A673 (cell line): ENCODE results near the gene PRR12.

Source experiments
- EZH2 ChIP-seq: fragments of 200-600 bp; sonication (generic); IDR thresholded peaks from 2 replicates; pipeline ENCODE4 v1.6.1; 2017; ENCODE audit warnings: borderline replicate concordance, low read depth, mild to moderate bottlenecking, mixed read lengths, antibody characterized with exemption, low read length; ENCODE audit not compliant: poor library complexity, severe bottlenecking
- TF ChIP-seq, protein P1 (sequence below): fragments of 300-800, 200-600 bp; sonication (generic); conservative IDR thresholded peaks from 2 replicates; pipeline ENCODE4 v1.5.1; 2017; ENCODE audit warnings: low read depth, mild to moderate bottlenecking, antibody characterized with exemption, low read length, moderate library complexity, mixed read lengths

DNA sequence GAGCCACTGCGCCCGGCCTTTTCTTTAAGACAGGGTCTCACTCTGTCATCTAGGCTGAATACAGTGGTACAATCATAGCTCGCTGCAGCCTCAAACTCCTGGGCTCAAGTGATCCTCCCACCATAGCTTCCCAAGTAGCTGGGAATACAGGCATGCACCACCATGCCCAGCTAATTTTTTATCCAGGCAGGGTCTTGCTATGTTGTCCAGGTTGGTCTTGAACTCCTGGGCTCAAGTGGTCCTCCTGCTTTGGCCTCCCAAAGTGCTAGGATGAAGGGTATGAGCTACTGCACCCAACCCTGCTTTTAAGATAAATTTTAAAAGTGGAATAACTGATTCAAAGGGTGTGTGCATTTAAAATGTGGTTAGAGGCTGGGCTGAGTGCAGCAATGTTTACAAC is 24.7 kb upstream of the PRR12 start:
- TF ChIP-seq, protein P1, sequence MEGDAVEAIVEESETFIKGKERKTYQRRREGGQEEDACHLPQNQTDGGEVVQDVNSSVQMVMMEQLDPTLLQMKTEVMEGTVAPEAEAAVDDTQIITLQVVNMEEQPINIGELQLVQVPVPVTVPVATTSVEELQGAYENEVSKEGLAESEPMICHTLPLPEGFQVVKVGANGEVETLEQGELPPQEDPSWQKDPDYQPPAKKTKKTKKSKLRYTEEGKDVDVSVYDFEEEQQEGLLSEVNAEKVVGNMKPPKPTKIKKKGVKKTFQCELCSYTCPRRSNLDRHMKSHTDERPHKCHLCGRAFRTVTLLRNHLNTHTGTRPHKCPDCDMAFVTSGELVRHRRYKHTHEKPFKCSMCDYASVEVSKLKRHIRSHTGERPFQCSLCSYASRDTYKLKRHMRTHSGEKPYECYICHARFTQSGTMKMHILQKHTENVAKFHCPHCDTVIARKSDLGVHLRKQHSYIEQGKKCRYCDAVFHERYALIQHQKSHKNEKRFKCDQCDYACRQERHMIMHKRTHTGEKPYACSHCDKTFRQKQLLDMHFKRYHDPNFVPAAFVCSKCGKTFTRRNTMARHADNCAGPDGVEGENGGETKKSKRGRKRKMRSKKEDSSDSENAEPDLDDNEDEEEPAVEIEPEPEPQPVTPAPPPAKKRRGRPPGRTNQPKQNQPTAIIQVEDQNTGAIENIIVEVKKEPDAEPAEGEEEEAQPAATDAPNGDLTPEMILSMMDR = no peak
- no peak for TF ChIP-seq EZH2
